ENCODE measurements around the gene CCDC171. TPM values are rescaled to one million over a fixed set of nuclear protein-coding genes. Genes with fewer than 3 reads are reported as not detected.

CCDC171 gene
- total RNA-seq, 2 donors from 2014 or later: 2.6 to 3.1 TPM

GRCh38 chr9:15837079-15837679, 284.3 kb downstream of the CCDC171 start:
- no peak for DNase-seq (ENCODE audit: low spot score)
- intact Hi-C loops (cut with DNase I): no loop called here

GRCh38 chr9:15842051-15842450, 289.2 kb downstream of the CCDC171 start:
- DNase-seq (ENCODE audit: low spot score): no peak
- intact Hi-C loops (cut with DNase I): no loop called here

GRCh38 chr9:15843316-15843715, 290.5 kb downstream of the CCDC171 start:
- DNase-seq (ENCODE audit: low spot score): no peak
- intact Hi-C loops (cut with DNase I): no loop called here

GRCh38 chr9:15843931-15844330, 291.1 kb downstream of the CCDC171 start:
- intact Hi-C loops (cut with DNase I): no loop called here
- DNase-seq (ENCODE audit: low spot score): no peak

GRCh38 chr9:15846611-15847010, 293.8 kb downstream of the CCDC171 start:
- DNase-seq (ENCODE audit: low spot score): no peak
- intact Hi-C loops (cut with DNase I): no loop called here

GRCh38 chr9:15849871-15850270, 297.0 kb downstream of the CCDC171 start:
- intact Hi-C loops (cut with DNase I): no loop called here
- DNase-seq (ENCODE audit: low spot score): no peak

GRCh38 chr9:15851766-15852165, 298.9 kb downstream of the CCDC171 start:
- intact Hi-C loops (cut with DNase I): no loop called here
- DNase-seq (ENCODE audit: low spot score): no peak

GRCh38 chr9:15856591-15856990, 303.7 kb downstream of the CCDC171 start:
- no peak for DNase-seq (ENCODE audit: low spot score)
- intact Hi-C loops (cut with DNase I): no loop called here

GRCh38 chr9:15867334-15867733, 314.5 kb downstream of the CCDC171 start:
- DNase-seq (ENCODE audit: low spot score): no peak
- intact Hi-C loops (cut with DNase I): no loop called here

- DNase-seq (ENCODE audit: low spot score): no peak
- intact Hi-C loops (cut with DNase I): no loop called here
These were observed 315.1 kb downstream of the CCDC171 start for GRCh38 chr9:15867988-15868387.

GRCh38 chr9:15873573-15874177, 320.8 kb downstream of the CCDC171 start:
- DNase-seq (ENCODE audit: low spot score): no peak
- intact Hi-C loops (cut with DNase I): no loop called here

GRCh38 chr9:15882328-15882727, 329.5 kb downstream of the CCDC171 start:
- no peak for DNase-seq (ENCODE audit: low spot score)
- intact Hi-C loops (cut with DNase I): no loop called here

GRCh38 chr9:15882883-15883282, 330.0 kb downstream of the CCDC171 start:
- DNase-seq (ENCODE audit: low spot score): no peak
- intact Hi-C loops (cut with DNase I): no loop called here

- intact Hi-C loops (cut with DNase I): no loop called here
- no peak for DNase-seq (ENCODE audit: low spot score)
These were observed 332.6 kb downstream of the CCDC171 start for GRCh38 chr9:15885464-15885863.

- intact Hi-C loops (cut with DNase I): no loop called here
These were observed 336.7 kb downstream of the CCDC171 start for GRCh38 chr9:15889555-15889954.

GRCh38 chr9:15901572-15901971, 348.7 kb downstream of the CCDC171 start:
- intact Hi-C loops (cut with DNase I): no loop called here
- no peak for DNase-seq (ENCODE audit: low spot score)

More at GRCh38 chr9:15889555-15889954, 336.7 kb downstream of the CCDC171 start:
- no peak for DNase-seq (ENCODE audit: low spot score)

- DNase-seq (ENCODE audit: low spot score): no peak
- intact Hi-C loops (cut with DNase I): no loop called here
These were observed 356.5 kb downstream of the CCDC171 start for GRCh38 chr9:15909297-15909696.

- no peak for DNase-seq (ENCODE audit: low spot score)
- intact Hi-C loops (cut with DNase I): no loop called here
These were observed 362.9 kb downstream of the CCDC171 start for GRCh38 chr9:15915711-15916110.

GRCh38 chr9:15927161-15927560, 374.3 kb downstream of the CCDC171 start:
- intact Hi-C loops (cut with DNase I): no loop called here
- DNase-seq (ENCODE audit: low spot score): no peak

- intact Hi-C loops (cut with DNase I): no loop called here
- DNase-seq (ENCODE audit: low spot score): no peak
These were observed 382.9 kb downstream of the CCDC171 start for GRCh38 chr9:15935661-15936305.

All from posterior vena cava (tissue), 2 donors.